Lower leg skin (tissue), 3 donors: ENCODE data around the gene BBLN.

ENCODE experiments used
- POLR2A ChIP-seq, 2 donors: fragments of 450-650 bp; IDR thresholded peaks; one replicate each; pipeline ENCODE4 v1.6.1; 2016 to 2017; ENCODE audit warnings: antibody characterized with exemption in 2 of 2, mild to moderate bottlenecking in 1 of 2, moderate library complexity in 1 of 2
- TF ChIP-seq, protein P1 (sequence below), 3 donors: fragments of 450-650 bp; IDR thresholded peaks; one replicate each; pipeline ENCODE4 v1.5.1; 2016; ENCODE audit warnings: antibody characterized with exemption in 3 of 3, mild to moderate bottlenecking in 3 of 3, moderate library complexity in 2 of 3

DNA sequence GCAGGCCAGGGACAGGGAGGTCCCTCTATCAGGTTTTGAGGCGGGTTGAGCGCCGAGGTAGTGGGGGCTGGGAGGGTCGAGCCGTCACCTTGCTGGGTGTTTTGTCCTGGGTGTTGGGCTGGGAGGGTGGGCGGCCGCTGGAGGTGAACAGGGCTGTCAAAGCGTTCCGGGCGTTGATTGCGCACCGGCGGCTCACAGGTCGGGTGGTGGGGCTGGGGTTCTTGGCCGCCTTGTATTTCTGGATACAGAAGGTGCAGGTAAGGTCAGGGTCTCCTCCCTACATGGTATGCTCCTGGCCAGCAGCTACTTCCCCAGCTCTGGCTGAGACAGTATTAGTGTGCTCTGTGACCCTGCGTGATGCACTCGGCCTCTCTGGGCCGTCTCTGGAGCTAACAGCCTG lies 6.1 kb downstream of the BBLN start:
- TF ChIP-seq POLR2A (IDR thresholded peaks at IDR 0.05) = no peak
- TF ChIP-seq, protein P1, sequence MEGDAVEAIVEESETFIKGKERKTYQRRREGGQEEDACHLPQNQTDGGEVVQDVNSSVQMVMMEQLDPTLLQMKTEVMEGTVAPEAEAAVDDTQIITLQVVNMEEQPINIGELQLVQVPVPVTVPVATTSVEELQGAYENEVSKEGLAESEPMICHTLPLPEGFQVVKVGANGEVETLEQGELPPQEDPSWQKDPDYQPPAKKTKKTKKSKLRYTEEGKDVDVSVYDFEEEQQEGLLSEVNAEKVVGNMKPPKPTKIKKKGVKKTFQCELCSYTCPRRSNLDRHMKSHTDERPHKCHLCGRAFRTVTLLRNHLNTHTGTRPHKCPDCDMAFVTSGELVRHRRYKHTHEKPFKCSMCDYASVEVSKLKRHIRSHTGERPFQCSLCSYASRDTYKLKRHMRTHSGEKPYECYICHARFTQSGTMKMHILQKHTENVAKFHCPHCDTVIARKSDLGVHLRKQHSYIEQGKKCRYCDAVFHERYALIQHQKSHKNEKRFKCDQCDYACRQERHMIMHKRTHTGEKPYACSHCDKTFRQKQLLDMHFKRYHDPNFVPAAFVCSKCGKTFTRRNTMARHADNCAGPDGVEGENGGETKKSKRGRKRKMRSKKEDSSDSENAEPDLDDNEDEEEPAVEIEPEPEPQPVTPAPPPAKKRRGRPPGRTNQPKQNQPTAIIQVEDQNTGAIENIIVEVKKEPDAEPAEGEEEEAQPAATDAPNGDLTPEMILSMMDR (IDR thresholded peaks at IDR 0.05) = no peak
